NT2/D1 (cell line): ENCODE results near the gene ATP1A1.

Source experiments
- YY1 ChIP-seq: IDR thresholded peaks from 2 replicates; pipeline ENCODE4 v1.6.1; 2011; ENCODE audit not compliant: insufficient read length, insufficient read depth
- ZNF274 ChIP-seq: IDR thresholded peaks from 2 replicates; pipeline ENCODE4 v1.6.1; 2011; ENCODE audit warnings: mild to moderate bottlenecking, low read depth, low read length

GRCh38 chr1:116394270-116394669, 21.2 kb downstream of the ATP1A1 start:
- TF ChIP-seq ZNF274 (no peak), YY1 (no peak)
